Pulmonary artery endothelial cell (primary cell): Measurements from ENCODE around the gene MKI67. TPM values are rescaled to one million over a fixed set of nuclear protein-coding genes. Genes with fewer than 3 reads are reported as not detected.
"Not testable (repeated sequence)": the region's sequence is repeated elsewhere in the genome, so short reads cannot be mapped to it uniquely, and the experiment has no call there.

ENCODE experiments used
- DNase-seq: peaks from one replicate; pipeline ENCODE4 v3.0.0-alpha.2; 2011; ENCODE audit warnings: low read depth, low spot score
- total RNA-seq: library from RNA; depleted of rRNA; stranded (reverse); fragments of >200 nt; gene quantifications from 2 replicates; pipeline ENCODE4 v1.2.3, GENCODE V29; 2014

MKI67 gene
- total RNA-seq, 1 donor from 2014 or later = 16.4 TPM

DNA sequence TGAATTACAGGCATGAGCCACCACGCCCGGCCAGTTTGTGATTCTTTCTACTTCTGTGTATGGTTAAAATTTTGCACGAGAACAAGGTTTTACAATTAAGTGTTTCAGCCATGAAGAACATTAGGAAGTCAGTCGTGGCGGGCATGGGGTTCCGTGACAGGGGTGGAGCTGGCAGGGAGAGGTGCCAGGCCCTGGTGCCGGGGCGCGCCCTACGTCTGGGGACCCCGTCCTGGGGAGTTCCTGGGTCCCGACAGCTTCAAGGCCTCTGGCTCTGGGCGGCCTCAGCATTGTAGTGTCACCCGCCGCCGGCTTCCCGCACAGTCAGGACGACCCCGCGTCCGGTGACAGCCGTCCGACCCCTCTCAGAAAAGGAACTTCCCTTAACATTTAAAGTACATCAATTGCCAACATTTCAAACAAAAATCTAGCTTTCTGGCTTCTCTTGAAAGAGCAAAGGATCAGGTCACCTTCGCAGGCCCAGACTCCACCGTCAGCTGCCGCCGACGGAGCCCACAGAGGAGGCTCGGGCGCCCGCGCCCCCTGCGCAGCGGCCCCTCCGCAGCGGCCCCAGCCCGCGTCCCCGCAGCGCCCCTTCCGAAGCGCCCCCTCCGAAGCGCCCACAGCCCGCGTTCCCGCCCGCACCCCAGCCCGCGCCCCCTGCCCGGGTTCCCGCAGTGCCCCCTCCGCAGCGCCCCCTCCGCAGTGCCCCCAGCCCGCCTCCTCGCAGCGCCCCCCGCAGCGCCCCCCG lies 23.2 kb upstream of the MKI67 start:
- DNase-seq = no peak

DNA sequence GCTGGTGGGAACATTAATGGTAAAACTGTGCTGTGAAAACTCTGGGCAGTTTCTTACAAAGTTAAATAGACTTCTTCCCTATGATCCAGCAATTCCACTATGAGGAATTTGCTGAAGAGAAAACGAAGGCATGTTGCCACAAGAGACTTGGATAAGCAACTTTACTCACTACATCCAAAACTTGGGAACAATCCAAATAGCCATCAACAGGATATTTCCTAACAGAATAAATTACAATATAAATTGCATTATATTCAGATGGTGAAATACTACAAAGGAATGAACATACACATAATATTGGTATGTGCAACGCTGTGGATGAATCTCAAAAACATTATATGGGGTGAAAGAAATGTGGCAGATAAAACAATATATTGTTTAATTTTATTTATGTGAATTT lies 21.4 kb upstream of the MKI67 start:
- DNase-seq = no peak

DNA sequence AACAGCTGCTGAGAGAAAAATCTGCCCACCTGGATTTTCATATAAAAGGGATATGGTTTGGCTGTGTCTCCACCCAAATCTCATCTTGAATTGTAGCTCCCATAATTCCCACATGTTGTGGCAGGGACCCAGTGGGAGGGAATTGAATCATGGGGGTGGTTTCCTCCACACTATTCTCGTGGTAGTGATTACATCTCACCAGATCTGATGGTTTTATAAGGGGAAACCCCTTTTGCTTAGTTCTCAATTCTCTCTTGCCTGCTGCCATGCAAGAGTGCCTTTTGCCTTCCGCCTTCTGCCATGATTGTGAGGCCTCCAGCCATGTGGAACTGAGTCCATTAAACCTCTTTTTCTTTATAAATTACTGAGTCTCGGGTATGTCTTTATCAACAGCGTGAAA lies 20.8 kb upstream of the MKI67 start:
- DNase-seq = no peak

DNA sequence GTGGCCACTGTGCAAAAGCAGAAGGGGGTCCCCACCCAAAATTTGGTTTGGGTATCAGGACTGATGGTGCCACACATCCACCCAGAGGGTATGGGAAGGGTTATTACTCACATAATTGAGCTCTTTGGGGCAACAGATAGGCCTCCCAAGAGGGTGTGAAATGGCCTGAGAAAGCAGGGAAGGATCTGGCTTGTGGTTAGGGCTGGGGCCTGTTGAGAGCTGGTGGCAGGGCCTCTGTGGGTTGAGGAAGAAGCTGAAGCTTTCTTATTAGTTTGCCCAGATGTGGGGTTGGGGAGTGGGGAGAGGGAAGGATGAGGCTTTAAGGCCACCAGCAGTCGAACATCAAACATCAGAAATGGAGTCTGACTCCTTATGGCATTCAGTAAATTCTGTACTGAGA lies 18.3 kb upstream of the MKI67 start:
- DNase-seq = no peak

DNA sequence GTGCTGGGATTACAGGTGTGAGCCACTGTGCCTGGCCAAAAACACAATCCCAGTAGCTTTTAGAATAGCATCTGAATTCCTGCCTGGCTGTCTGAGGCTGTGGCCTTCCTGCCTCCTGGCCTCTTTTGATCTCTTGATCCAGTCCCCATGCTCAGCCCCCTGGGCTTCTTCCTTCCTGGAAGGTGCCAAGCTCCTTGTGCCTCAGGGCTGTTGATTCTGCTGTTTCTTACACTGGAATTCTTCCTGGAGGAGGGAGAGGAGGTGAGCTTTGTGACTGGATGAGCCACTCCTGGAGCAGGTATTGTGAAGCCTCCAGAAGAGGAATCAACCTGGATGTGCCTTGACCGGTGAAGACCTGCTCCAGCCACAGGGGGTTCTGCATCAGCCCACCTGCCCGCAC lies 17.3 kb upstream of the MKI67 start:
- no peak for DNase-seq

DNA sequence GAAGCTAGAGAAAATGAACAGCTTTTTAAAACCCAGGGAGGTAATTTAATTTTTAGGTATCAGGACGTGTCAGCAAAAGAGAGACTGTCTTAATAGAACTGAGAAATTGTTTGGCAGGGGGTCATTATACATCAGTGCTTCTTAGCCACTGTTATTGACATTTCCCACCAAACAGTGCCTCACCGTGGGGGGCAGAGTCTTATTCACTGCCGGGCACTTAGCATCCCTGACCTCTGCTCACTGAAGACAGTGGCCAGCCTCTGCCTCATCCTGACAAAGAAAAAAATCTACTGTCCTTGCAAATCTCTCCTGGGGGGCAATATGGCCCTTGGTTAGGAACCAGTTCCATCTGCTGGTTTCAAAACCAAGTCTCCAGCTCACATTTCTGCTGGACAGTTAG lies 14.2 kb upstream of the MKI67 start:
- DNase-seq = no peak

DNA sequence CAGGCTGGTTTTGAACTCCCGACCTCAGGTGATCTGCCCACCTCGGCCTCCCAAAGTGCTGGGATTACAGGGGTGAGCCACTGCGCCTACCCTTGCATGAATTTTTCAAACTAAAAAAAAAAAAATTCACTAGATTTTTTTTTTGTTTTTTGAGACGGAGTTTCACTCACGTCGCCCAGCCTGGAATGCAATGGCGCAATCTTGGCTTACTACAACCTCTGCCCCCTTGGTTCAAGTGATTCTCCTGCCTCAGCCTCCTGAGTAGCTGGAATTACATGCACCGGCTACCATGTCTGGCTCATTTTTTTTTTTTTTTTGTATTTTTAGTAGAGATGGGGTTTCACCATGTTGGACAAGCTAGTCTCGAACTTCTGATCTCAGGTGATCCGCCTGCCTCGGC lies 12.2 kb upstream of the MKI67 start:
- not testable (repeated sequence) for DNase-seq

DNA sequence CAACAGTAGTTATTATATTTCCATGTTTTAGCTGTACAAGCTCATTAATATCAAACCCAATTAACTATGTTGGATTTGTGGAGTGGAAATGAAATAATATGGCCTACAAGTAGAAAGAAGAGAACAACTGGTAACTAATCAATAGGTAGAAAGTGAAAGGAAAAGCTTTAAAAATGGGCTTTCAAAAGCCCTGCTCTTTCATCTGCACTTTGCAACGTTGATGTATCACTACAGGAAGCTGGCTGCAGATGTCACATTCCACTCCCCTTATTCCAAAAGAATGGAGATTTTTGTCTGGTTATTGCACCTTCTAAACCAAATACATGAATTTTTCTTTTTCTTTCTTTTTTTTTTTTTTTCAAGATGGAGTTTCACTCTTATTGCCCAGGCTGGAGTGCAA lies 11.7 kb upstream of the MKI67 start:
- no peak for DNase-seq

DNA sequence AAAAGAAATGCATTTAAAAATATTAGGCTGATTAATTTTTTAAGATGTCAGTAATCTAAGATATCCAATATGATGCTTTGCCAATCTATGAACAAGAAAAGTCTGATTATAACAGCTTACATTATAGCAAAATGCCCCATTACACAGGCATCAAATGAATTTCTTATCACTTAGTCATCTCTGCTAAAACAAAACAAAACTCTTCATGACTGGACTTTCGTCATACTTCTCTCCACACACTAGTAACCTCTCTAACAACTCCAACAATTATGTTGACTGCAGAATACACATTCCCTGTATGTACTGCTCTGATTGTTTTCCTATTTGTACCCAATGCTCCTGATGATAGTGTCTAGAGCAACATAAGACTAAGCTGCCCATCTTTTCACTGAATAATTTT lies 3.8 kb upstream of the MKI67 start:
- DNase-seq = no peak

DNA sequence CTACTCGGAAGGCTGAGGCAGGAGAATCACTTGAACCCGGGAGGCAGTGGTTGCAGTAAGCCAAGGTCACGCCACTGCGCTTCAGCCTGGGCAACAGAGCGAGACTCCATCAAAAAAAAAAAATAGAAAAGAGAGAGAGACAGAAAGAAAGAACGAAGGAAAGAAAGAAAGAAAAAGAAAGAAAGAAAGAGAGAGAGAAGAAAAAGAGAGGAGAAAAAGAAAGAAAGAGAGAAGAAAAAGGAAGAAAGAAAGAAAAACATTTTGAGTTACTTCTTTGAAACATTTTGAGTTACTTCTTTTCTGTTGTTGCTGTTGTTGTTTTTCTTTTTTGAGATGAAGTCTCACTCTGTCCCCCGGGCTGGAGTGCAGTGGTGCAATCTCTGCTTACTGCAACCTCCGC lies 2.4 kb upstream of the MKI67 start:
- DNase-seq = no peak

DNA sequence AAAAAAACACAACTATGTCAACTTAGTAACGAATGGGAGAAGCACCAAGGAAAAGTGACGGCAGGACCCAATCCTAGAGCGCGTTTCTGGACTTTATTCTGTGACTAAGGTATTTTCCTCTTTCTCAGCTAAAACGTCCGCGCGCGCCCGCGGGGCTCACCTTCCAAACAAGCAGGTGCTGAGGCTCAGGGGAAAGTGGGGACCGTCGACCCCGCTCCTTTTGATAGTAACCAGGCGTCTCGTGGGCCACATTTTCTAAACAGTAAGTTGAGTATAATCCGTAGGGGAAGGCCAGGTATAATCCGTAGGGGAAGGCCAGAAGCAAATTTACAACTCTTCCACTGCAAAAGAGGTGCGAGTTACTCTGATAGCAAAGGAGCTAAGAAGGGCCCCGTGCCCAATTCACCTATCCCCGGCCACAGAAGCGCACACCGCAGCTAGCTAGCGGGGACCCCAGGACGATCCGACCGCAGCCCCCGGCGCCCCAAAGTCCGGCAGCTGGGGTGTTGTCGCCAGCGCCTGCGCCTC lies 743 bp downstream of the MKI67 start:
- no peak for DNase-seq

DNA sequence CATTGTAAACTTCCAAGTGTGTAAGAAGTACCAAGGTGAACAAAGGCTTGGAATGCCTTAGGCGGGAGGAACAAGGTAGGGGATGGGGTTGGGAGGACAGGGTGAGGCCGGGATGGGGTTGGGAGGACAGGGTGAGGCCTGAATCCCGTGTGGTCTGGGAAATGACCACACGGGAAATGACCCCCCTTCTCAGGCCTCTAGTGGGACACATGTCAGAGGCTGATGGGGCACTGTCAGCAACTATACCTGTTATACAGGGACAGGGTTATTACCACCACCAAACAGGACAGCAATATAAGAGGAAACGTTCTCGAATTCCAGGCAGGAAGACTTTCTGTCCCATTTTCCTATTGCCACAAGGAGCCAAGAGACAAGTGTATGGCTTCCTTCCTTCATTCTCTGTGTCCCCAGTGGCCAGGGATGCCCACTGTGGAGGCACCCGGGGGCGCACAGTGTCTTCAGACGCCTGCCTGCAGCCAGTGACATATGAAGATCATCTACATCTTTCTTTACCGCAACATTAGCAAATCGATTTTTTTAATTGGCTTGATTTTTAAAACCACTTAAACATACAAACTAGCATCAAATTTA lies 1.3 kb downstream of the MKI67 start:
- DNase-seq = no peak

DNA sequence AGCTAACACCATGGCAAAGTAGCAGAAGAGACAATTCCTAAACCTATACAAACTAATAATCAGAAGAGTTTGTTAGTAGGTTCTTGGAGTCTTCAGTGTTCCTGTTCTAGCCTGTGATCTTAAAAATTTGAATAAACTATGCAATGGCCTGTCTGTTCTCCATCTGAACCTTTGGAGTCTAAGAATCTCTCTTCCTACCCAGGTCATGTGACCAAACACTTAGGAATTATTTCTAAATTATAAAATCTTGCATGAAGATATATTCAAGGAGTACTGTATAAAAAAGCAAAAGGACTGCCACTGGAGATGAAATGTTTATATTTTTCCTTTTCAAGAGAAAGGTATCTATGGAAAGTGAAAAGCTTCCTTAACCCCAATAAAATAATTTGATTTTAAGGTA lies 2.4 kb downstream of the MKI67 start:
- DNase-seq = no peak

DNA sequence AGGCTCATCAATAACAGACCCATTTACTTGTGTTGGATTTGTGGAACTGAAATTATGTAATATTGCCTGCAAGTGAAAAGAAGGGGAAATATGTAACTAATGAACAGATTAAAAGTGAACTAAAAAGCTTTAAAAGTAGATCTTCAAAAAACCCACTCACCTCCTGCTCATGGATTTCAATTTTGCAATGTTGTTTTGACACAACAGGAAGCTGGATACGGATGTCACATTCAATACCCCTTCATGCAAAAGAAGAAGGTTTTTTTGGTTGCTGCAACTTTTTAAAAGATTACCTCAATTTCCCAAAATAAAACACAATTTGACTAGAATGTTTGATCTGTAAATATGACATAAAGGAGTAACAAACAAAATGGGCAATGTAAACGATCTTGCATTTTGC lies 3.3 kb downstream of the MKI67 start:
- DNase-seq = no peak

DNA sequence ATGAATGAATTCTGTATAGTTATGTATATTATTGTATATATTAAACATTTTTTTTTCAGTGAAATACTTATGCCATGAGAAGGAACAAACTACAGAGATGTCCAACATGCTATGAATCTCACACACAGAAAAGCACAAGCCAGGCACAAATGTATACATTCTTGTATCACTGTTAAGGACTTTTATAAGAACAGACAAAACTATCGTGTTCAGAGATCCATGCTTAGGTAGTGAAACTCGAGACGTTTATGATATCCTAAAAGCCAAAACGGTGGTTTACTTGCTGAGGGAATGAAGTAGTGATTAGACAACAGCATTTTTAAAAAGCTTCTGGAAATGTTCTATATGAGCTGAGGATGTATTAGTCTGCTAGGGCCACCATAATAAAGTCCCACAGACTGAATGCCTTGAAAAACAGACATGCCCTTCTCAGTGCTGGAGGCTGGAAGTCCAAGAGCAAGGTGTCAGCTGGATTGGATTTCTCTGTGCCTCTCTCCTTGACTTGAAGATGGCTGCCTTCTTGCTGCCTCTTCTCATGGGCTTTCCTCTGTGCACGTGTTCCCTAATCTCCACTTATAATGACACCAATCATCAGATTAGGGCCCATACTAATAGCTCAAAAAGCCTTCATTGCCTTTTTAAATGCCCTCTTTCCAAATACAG lies 4.3 kb downstream of the MKI67 start:
- DNase-seq = no peak

DNA sequence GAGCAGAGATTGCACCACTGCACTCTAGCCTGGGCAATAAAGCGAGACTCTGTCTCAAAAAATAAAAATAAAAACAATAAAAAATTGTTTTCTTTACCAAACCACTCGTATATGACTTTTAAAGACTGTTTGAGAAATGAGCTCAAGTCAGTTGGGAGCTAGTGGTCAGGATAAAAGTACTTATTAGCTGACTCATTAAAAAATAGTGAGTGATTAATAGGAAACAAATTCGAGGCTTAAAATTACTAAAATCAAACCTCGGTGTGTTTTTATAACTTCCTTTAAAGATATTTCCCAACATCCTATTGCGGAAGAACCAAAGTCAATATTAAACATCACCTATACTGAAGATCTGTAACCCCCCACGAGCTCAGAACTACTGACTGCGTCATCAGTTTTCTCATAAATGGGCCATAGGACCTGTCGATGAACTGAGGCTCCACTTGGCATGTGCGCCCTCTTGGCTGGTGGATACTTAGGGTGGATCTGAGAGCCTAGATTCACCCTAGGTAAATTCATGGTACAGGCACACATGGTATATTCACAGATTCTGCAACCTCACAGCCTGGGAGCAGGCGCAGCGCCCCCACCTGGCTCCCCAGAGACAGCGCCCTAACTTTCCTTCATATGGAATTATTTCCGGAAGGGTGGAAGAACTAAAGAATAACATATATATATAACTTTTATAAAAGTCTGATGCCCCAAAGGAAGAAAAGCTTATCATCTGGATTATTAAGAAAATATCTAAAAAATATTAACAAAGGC lies 9.2 kb downstream of the MKI67 start:
- DNase-seq = no peak

DNA sequence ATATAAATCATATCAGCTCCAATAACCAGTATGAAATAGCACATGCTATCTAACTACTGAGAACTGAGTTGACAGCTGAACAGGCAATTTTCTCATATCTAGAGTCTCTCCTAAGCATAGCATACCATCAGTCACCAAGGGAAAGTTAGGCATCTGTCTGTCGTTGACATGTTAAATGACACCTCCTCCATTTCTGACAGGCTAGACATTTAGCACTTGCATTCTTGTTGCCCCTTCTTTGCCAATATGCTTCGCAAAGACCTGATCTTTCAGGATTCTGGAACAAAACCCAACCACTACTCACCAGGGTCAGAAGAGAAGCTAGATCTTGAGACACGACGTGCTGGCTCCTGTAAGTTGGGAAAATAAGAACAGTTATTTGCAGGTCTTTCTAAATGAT lies 10.0 kb downstream of the MKI67 start:
- no peak for DNase-seq

DNA sequence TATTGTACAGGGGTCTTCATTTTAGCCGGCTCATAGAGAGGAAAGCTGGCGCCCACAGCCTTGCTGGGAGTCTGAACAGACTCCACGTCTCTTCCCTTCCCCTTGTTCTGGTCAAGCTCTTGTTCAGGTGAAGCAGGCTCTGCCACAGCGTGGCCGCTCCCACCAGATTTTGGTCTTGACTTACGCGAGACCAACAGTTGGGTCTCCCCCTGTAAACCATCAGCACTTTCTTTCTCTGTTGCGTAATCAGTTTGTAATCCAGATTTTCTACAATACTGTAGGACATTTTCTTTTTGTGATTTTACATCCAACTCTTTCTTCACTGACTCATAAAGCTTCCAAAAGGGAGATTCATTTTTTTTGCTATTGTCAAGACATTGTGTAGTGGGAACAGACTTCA lies 10.9 kb downstream of the MKI67 start:
- DNase-seq = no peak

DNA sequence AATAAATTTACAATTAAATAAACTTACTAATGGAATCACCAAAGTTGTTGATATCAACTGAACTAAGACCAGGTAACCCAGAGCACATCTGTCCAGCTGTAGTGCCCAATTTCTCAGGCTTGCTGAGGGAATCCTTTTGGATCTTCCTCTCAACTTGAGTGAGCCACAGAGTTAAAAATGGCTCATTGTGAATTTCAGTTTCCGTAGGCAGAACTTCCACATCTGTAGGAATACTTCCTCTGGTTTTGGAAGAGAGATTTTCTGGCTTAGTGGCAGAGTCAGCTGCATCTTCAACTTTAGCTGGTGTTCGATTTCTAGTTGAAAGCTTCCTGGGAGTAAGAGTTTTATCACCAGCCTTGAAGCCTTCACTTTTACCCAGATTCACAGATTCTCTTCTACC lies 11.3 kb downstream of the MKI67 start:
- no peak for DNase-seq

DNA sequence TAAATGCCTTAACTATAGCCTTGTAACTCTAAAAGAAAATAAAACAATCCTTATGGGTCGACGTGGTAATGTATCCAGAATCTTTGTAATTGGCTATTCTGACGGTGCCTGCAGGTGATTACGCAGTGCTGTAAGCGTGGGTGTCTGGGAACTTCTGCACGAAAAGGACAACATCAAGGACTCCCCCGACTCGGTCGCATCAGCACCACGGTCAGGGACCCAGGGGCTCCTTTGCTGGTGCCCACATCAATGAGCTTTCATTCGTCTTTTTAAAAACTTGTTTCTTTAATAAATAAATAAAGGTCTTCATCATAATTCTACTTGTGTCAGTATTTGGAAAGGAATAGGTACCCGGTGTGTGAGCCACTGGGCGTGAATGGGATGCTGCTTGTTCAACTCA lies 13.2 kb downstream of the MKI67 start:
- no peak for DNase-seq

DNA sequence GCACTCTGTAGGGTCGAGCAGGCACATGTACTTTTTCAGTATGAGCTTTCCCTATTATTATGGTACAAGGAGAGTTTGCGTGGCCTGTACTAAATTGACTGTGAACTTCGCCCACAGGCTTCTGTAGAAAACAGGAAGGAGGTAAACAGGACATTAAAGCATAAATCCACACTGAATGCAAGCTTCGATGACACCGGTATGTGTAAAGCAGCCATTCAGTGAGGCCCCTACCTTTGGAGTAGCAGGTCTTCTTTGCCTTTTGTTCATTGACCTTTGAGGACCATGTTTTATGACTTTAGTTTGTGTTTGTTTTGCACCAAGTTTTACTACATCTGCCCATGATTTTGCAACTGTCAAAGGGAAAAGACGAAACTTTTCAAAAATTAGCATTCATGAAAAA lies 14.5 kb downstream of the MKI67 start:
- no peak for DNase-seq

DNA sequence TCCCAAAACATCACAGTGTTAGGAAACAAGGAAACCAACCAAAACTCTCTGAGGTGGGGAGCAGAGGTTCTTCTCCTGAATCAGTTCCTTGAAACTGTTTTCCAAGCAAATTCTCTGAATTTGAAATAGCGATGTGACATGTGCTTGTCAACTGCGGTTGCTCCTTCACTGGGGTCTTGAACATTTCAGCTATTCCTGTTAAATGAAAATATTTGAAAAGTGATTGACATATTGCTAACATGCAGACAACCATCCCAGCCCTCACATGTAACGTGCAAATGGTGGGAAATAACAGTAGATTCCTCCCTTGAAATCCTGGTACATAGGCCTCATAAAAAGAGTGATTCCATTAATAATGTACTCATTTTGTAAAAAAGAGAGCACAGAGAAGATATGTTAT lies 15.9 kb downstream of the MKI67 start:
- no peak for DNase-seq
